Activated T-cell treated with anti-CD3 and anti-CD28 coated beads, Interleukin-2, amount 50 U/mL, for 24 hours (primary cell): Measurements from ENCODE around the gene PRDM16.

Source experiments
- DNase-seq: peaks from one replicate; pipeline ENCODE4 v3.0.0-alpha.2; 2020
- H3K27ac Mint-ChIP-seq: 2 replicates; pipeline ENCODE4 v1.8.0; 2020; ENCODE audit warnings: mild to moderate bottlenecking, mixed read lengths
- H3K27me3 Mint-ChIP-seq: 2 replicates; pipeline ENCODE4 v1.8.0; 2020; ENCODE audit warnings: mixed read lengths
- H3K36me3 Mint-ChIP-seq: 2 replicates; pipeline ENCODE4 v1.8.0; 2020; ENCODE audit warnings: low read depth, mixed read lengths
- H3K4me1 Mint-ChIP-seq: 2 replicates; pipeline ENCODE4 v1.8.0; 2020; ENCODE audit warnings: low read depth, mixed read lengths
- H3K4me3 Mint-ChIP-seq: 2 replicates; pipeline ENCODE4 v1.8.0; 2020; ENCODE audit warnings: mild to moderate bottlenecking, moderate library complexity, mixed read lengths
- H3K9me3 Mint-ChIP-seq: 2 replicates; pipeline ENCODE4 v1.8.0; 2020; ENCODE audit warnings: mixed read lengths

PRDM16 gene

DNA sequence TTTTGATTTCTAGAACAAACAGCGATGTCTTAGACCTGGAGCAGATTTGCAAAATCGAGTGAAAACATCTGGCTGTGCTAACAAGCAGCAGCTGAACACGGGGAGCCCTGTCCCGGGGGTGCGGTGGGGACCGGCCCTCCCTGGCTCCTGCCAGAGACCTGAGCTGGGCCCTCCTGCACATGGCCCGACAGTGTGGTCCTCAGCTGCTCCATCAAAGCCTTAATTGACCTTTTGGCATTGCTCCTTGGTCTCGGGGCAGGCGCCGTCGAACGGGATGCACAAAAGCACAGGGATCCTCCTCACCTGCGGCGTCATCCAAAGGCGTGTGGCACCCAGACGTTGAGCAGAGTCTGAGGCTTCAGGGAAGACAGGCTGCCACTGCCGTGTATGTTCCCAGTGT lies 73.2 kb downstream of the PRDM16 start:
- H3K36me3 Mint-ChIP-seq, result no peaks in the 10 kb centered on the region
- H3K4me3 Mint-ChIP-seq, result no peak overlapping the region
- H3K27ac Mint-ChIP-seq, result no peak overlapping the region
- H3K27me3 Mint-ChIP-seq, result peaks cover 2% of the 10 kb centered on the region
- H3K4me1 Mint-ChIP-seq, result no peaks in the 10 kb centered on the region
- H3K9me3 Mint-ChIP-seq, result no peaks in the 10 kb centered on the region
- no peak for DNase-seq

GRCh38 chr1:3142751-3143150 lies 73.7 kb downstream of the PRDM16 start:
- Mint-ChIP-seq H3K4me1 (no peaks in the 10 kb centered on the region), H3K27ac (no peak overlapping the region), H3K27me3 (no peaks in the 10 kb centered on the region), H3K4me3 (no peak overlapping the region), H3K36me3 (no peaks in the 10 kb centered on the region), H3K9me3 (no peaks in the 10 kb centered on the region)
- DNase-seq, result no peak

DNA sequence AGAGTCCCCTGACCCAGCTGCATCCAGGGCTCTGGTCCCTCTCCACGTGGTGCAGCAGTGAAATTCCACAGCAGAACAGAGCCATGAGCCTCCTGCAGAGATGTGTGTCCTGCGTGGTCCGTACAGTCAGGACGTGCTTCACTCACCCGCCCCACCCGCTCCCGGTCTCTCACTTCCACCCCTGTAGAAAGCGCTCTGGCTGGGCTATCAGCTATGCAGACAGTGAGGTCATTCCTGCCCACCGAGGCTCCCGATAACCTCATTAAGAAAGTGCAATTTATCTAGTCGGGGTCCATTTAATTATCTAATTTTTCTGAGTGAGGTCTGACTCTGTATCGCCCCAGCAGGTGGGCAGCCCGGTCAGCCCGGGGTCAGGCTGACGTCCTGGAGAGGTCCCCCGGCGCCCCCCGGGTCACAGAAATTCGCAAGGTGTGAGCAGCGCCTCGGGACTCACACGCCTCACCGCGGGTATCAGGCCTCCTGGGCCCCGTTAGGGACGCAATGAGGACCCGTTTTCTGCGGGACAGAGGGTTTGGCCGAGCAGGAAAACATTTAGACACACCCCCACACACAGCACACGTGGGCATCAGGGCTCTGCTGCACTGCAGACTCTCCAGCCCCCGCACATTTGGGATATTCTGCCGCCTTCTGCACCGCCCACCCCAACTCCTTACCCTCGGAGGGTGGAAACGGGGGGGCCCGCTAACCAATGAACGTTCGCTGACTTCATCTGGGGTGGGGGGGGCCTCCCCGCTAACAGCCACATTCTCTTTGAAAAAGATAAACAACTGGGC lies 76.7 kb downstream of the PRDM16 start:
- DNase-seq, result no peak
- no peaks in the 10 kb centered on the region for H3K9me3 Mint-ChIP-seq
- no peaks in the 10 kb centered on the region for H3K27me3 Mint-ChIP-seq
- no peak overlapping the region for H3K27ac Mint-ChIP-seq
- H3K4me3 Mint-ChIP-seq, result no peak overlapping the region
- no peaks in the 10 kb centered on the region for H3K36me3 Mint-ChIP-seq
- no peaks in the 10 kb centered on the region for H3K4me1 Mint-ChIP-seq

GRCh38 chr1:3146458-3146857 lies 77.5 kb downstream of the PRDM16 start:
- Mint-ChIP-seq H3K4me3 (no peak overlapping the region), H3K36me3 (no peaks in the 10 kb centered on the region), H3K27me3 (no peaks in the 10 kb centered on the region), H3K4me1 (no peaks in the 10 kb centered on the region), H3K9me3 (no peaks in the 10 kb centered on the region), H3K27ac (no peak overlapping the region)
- DNase-seq, result no peak

DNA sequence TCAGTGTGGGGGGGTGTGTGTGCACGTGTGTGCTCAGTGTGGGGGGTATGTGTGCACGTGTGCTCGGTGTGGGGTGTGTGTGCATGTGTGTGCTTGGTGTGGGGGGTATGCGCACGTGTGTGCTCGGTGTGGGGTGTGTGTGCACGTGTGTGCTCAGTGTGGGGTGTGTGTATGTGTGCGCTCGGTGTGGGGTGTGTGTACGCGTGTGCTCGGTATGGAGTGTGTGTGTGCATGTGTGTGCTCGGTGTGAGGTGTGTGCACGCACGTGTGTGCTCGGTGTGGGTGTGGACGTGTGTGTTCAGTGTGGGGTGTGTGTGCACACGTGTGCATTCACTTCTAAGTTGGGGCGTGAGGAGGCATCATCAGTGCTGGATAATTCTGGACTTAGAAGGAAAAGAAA lies 77.9 kb downstream of the PRDM16 start:
- H3K4me3 Mint-ChIP-seq, result no peak overlapping the region
- no peak overlapping the region for H3K27ac Mint-ChIP-seq
- no peak for DNase-seq
- H3K27me3 Mint-ChIP-seq, result no peaks in the 10 kb centered on the region
- no peaks in the 10 kb centered on the region for H3K9me3 Mint-ChIP-seq
- H3K4me1 Mint-ChIP-seq, result no peaks in the 10 kb centered on the region
- H3K36me3 Mint-ChIP-seq, result no peaks in the 10 kb centered on the region

DNA sequence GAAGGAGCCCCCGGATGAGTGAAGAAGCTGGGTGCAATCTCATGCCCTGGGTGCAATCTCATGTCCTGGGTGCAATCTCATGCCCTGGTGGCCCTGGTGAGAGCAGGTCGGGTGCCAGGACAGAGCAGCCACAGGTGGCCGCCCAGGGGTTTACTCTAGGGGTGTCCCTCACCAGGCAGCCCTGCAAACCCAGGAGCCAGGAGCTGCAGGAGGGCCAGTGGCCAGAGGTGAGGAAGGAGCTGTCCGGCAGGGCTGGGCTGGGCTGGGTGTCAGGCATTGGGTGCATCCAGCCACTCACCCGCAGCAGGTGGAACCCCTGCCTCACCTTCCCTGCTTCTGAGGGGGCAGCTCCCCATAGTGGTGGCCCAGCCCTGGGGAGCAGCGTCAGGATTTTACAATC lies 79.2 kb downstream of the PRDM16 start:
- DNase-seq, result no peak
- H3K27ac Mint-ChIP-seq, result no peak overlapping the region
- H3K36me3 Mint-ChIP-seq, result no peaks in the 10 kb centered on the region
- no peaks in the 10 kb centered on the region for H3K9me3 Mint-ChIP-seq
- no peak overlapping the region for H3K4me3 Mint-ChIP-seq
- no peaks in the 10 kb centered on the region for H3K4me1 Mint-ChIP-seq
- H3K27me3 Mint-ChIP-seq, result peaks cover under 1% of the 10 kb centered on the region

GRCh38 chr1:3149277-3149676 lies 80.3 kb downstream of the PRDM16 start:
- no peaks in the 10 kb centered on the region for H3K36me3 Mint-ChIP-seq
- H3K4me3 Mint-ChIP-seq, result no peak overlapping the region
- DNase-seq, result no peak
- no peaks in the 10 kb centered on the region for H3K4me1 Mint-ChIP-seq
- H3K27ac Mint-ChIP-seq, result no peak overlapping the region
- H3K27me3 Mint-ChIP-seq, result peaks cover 11% of the 10 kb centered on the region
- no peaks in the 10 kb centered on the region for H3K9me3 Mint-ChIP-seq

- Mint-ChIP-seq H3K4me1 (no peaks in the 10 kb centered on the region), H3K9me3 (no peaks in the 10 kb centered on the region), H3K27me3 (peaks cover 32% of the 10 kb centered on the region), H3K4me3 (no peak overlapping the region), H3K36me3 (no peaks in the 10 kb centered on the region), H3K27ac (no peak overlapping the region)
- no peak for DNase-seq
These were observed 82.5 kb downstream of the PRDM16 start for GRCh38 chr1:3151456-3151855.

- Mint-ChIP-seq H3K4me3 (no peak overlapping the region), H3K36me3 (no peaks in the 10 kb centered on the region), H3K27me3 (peaks cover 35% of the 10 kb centered on the region), H3K4me1 (no peaks in the 10 kb centered on the region), H3K9me3 (no peaks in the 10 kb centered on the region), H3K27ac (no peak overlapping the region)
- no peak for DNase-seq
These were observed 83.1 kb downstream of the PRDM16 start for GRCh38 chr1:3152143-3152542.

GRCh38 chr1:3153197-3153596 lies 84.2 kb downstream of the PRDM16 start:
- Mint-ChIP-seq H3K27ac (no peak overlapping the region), H3K4me3 (no peak overlapping the region), H3K36me3 (no peaks in the 10 kb centered on the region), H3K9me3 (no peaks in the 10 kb centered on the region), H3K4me1 (no peaks in the 10 kb centered on the region), H3K27me3 (peaks cover 42% of the 10 kb centered on the region)
- no peak for DNase-seq

DNA sequence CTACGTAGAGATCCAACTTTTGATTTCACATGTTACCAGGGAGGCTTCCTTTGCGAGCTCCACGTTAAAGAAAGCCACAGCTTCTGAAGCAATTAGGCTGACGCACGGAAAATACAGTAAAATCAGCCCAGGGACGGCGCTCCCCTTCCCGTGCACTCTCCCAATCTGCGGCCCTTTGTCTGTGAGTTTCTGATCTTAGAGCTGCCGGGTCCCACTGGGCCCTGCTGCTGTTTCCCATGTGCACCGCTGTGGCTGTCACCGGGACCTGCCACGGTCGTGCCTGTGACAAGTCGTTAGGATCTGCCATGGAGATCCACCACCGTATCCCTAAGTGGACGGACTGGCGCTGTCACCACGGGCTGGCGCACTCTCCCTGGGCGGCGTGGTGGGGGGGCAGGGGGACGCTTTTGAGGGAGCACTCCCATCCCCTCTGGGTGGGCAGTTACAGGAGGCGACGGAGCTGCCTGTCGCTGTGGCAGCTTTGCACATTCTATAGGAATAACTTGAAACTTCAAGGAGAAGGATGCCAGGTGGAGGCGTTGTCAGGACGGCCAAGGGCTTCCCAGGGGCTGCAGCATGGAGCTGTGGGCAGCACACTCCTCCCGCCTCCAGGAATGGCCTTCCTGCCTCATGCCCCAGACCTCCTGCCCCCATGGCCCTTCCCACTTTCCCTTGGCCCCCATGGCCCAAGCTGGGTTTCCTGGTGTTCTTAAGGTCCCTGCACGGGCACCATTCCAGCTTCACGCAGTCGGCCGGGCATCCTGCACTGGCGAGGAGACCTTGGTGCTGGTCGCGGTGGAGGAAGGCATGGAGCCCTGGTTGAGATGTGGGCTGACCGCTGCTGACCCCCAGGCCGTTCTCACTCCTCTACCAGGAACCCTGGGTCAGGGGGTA lies 85.1 kb downstream of the PRDM16 start:
- H3K27ac Mint-ChIP-seq, result no peak overlapping the region
- no peaks in the 10 kb centered on the region for H3K9me3 Mint-ChIP-seq
- no peak for DNase-seq
- H3K4me3 Mint-ChIP-seq, result no peak overlapping the region
- H3K36me3 Mint-ChIP-seq, result no peaks in the 10 kb centered on the region
- no peaks in the 10 kb centered on the region for H3K4me1 Mint-ChIP-seq
- H3K27me3 Mint-ChIP-seq, result peaks cover 42% of the 10 kb centered on the region

- peaks cover 46% of the 10 kb centered on the region for H3K27me3 Mint-ChIP-seq
- no peak overlapping the region for H3K4me3 Mint-ChIP-seq
- no peak for DNase-seq
- H3K27ac Mint-ChIP-seq, result no peak overlapping the region
- no peaks in the 10 kb centered on the region for H3K4me1 Mint-ChIP-seq
- H3K36me3 Mint-ChIP-seq, result no peaks in the 10 kb centered on the region
- no peaks in the 10 kb centered on the region for H3K9me3 Mint-ChIP-seq
These were observed 86.3 kb downstream of the PRDM16 start for GRCh38 chr1:3155056-3155925.

- no peak for DNase-seq
- H3K9me3 Mint-ChIP-seq, result no peaks in the 10 kb centered on the region
- peaks cover 48% of the 10 kb centered on the region for H3K27me3 Mint-ChIP-seq
- H3K27ac Mint-ChIP-seq, result no peak overlapping the region
- H3K4me1 Mint-ChIP-seq, result peaks cover 1% of the 10 kb centered on the region
- H3K4me3 Mint-ChIP-seq, result no peak overlapping the region
- H3K36me3 Mint-ChIP-seq, result no peaks in the 10 kb centered on the region
These were observed 86.9 kb downstream of the PRDM16 start for GRCh38 chr1:3155926-3156220.

DNA sequence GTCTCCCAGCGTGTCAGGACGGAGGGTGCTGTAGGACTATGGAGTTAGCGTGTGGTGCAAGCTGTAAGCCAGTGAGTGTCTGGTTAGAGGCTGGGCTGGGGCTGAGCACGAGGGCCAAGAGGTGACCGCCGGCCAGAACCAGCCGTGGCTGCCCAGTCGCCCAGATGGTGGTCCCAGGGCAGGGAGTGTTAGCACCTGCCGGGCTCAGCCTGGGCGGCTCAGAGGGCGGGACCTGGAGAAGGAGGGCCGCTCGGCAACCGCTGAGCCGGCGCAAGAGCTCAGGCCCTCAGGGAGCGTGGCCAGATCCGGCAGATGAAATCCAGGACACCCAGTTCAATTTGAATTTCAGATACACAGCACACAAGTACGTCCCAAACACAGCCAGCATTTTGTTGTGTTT lies 87.9 kb downstream of the PRDM16 start:
- H3K4me3 Mint-ChIP-seq, result no peak overlapping the region
- H3K27ac Mint-ChIP-seq, result no peak overlapping the region
- no peak for DNase-seq
- peaks cover 53% of the 10 kb centered on the region for H3K27me3 Mint-ChIP-seq
- H3K36me3 Mint-ChIP-seq, result no peaks in the 10 kb centered on the region
- no peaks in the 10 kb centered on the region for H3K9me3 Mint-ChIP-seq
- peaks cover 6% of the 10 kb centered on the region for H3K4me1 Mint-ChIP-seq
